H1 (cell line): ENCODE results near the gene COQ8A.

ENCODE experiments used
- CEBPB ChIP-seq: IDR thresholded peaks from 2 replicates; pipeline ENCODE4 v1.6.1; 2012; ENCODE audit warnings: low read depth, low read length
- CTCF ChIP-seq, 3 experiments: IDR thresholded peaks; 1 replicate in 2 of 3; 2 replicates in 1 of 3; pipeline versions ENCODE4 v1.5.1 to v1.6.1; 2011; ENCODE audit warnings: low read length in 3 of 3, mild to moderate bottlenecking in 3 of 3, inconsistent platforms in 2 of 3, low read depth in 1 of 3, moderate library complexity in 1 of 3; ENCODE audit not compliant: insufficient read depth in 1 of 3; ENCODE audit errors: control extremely low read depth in 1 of 3
- GABPA ChIP-seq: IDR thresholded peaks from 2 replicates; pipeline ENCODE4 v1.6.1; 2011; ENCODE audit warnings: mild to moderate bottlenecking, low read length, moderate library complexity, borderline replicate concordance; ENCODE audit not compliant: insufficient read depth
- KDM4A ChIP-seq: IDR thresholded peaks from one replicate; pipeline ENCODE4 v1.7.1; 2012; ENCODE audit warnings: low read depth, mild to moderate bottlenecking, moderate library complexity, low read length, inconsistent platforms; ENCODE audit not compliant: severe bottlenecking
- NANOG ChIP-seq: IDR thresholded peaks from 2 replicates; pipeline ENCODE4 v1.6.1; 2011; ENCODE audit warnings: low read length, low read depth, mild to moderate bottlenecking, inconsistent platforms; ENCODE audit not compliant: insufficient read depth, poor library complexity, severe bottlenecking
- POLR2A ChIP-seq, 2 experiments: IDR thresholded peaks; 1 replicate in 1 of 2; 2 replicates in 1 of 2; pipeline ENCODE4 v1.6.1; 2011; ENCODE audit warnings: low read depth in 2 of 2, low read length in 2 of 2, mild to moderate bottlenecking in 2 of 2; ENCODE audit errors: control extremely low read depth in 1 of 2
- POLR2AphosphoS5 ChIP-seq: IDR thresholded peaks from 2 replicates; pipeline ENCODE4 v1.6.1; 2011; ENCODE audit warnings: low read depth, low read length
- RAD21 ChIP-seq, 2 experiments: IDR thresholded peaks in 1 of 2; conservative IDR thresholded peaks in 1 of 2; 2 replicates each; pipeline ENCODE4 v1.6.1; 2011; ENCODE audit warnings: low read depth in 2 of 2, low read length in 2 of 2, improper control_type of control experiment in 1 of 2, inconsistent platforms in 1 of 2, mild to moderate bottlenecking in 1 of 2, moderate library complexity in 1 of 2
- SIRT6 ChIP-seq: IDR thresholded peaks from one replicate; pipeline ENCODE4 v1.7.1; 2012; ENCODE audit warnings: low read length, inconsistent platforms
- TAF1 ChIP-seq: IDR thresholded peaks from 2 replicates; pipeline ENCODE4 v1.6.1; 2011; ENCODE audit warnings: mild to moderate bottlenecking, low read depth, low read length
- TF ChIP-seq, protein P1 (sequence below): IDR thresholded peaks from 2 replicates; pipeline ENCODE4 v1.6.1; 2012; ENCODE audit warnings: inconsistent platforms

DNA sequence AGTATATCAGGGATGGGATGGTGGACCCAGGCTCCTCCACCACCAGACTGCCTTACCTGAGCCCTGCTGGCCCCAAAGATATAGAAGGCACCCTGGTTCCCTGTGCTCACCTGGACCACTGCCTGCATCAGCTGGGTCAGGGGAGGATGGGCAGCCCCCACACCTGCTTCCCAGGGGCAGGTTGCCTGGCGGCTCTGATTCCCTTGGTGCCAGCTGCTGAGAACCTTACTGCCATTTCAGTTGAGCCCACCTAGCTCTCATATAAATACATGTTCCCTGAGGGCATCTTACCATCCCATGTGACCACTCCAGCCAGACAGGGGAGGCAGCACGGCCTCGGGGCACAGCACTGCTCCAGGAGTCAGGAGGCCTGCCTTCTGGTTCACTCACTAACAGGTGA is 45.3 kb upstream of the COQ8A start:
- TF ChIP-seq CTCF (IDR thresholded peaks at IDR 0.05; ENCODE audit: control extremely low read depth in 1 of 3, insufficient read depth in 1 of 3, low read depth in 1 of 3, low read length in 3 of 3), result no peak
- TF ChIP-seq GABPA, result no peak
- TF ChIP-seq, protein P1, sequence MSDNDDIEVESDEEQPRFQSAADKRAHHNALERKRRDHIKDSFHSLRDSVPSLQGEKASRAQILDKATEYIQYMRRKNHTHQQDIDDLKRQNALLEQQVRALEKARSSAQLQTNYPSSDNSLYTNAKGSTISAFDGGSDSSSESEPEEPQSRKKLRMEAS, result no peak
- no peak for TF ChIP-seq TAF1
- no peak for TF ChIP-seq CEBPB
- TF ChIP-seq SIRT6, result no peak
- no peak for TF ChIP-seq KDM4A
- TF ChIP-seq POLR2AphosphoS5, result no peak
- TF ChIP-seq RAD21 (IDR thresholded peaks at IDR 0.05 in 1 of 2, conservative IDR thresholded peaks at IDR 0.05 in 1 of 2; ENCODE audit: low read depth in 2 of 2, low read length in 2 of 2), result no peak
- no peak for TF ChIP-seq POLR2A (IDR thresholded peaks at IDR 0.05; ENCODE audit: control extremely low read depth in 1 of 2, low read depth in 2 of 2, low read length in 2 of 2)
- TF ChIP-seq NANOG, result no peak
